Measurements from ENCODE around the gene LMBRD1.
A peak's percentile ranks its signal among the peaks of the same experiment; 100 is the strongest.

DNA sequence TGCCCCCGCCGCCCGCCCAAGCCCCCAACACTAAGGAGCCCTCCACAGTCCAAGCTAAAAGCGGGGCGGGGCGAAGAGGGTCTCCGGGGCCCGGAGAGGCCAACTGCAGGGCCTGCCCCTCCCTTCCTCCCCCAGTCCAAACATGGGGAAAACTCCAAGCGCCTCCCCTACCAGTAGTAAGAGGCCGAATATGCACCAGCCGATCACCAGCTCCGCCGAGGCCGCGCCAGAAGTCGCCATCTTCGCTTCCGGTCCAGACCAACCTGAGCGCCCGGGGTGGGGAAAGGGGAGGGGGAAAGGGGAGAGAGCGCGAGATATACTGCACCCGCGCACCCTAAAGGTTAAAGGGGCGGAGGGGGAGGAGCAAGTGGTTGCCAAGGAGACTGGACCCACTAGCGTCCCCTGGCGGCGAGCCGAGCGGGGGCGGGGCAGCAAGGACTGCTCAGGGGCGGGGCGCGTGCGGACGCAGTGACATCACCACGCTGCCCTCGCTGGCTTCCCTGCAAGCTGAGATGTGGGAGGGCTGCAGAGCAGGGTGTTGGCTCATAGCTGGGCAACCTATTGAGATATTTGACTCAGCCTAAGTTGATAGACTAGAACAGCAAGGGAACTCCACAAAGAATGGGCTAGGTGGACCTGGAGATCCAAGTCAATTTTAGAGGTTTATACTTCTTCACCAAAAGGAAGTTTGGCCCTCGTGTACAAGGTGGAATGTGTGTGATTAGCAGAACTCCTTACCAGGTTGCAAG, at the start of gene LMBRD1:
- peak; percentile 86 to 97 (median 88) for TF ChIP-seq CTCF (IDR thresholded peaks at IDR 0.05)
- peak in 2 of 4 donors; percentile 20 to 32 for TF ChIP-seq POLR2A (IDR thresholded peaks at IDR 0.05)
- TF ChIP-seq POLR2AphosphoS5 (IDR thresholded peaks at IDR 0.05) = peak; percentile 54 to 68
